Measurements from ENCODE around the gene PCDH9.
"Not testable (repeated sequence)": the region's sequence is repeated elsewhere in the genome, so short reads cannot be mapped to it uniquely, and the experiment has no call there.

DNA sequence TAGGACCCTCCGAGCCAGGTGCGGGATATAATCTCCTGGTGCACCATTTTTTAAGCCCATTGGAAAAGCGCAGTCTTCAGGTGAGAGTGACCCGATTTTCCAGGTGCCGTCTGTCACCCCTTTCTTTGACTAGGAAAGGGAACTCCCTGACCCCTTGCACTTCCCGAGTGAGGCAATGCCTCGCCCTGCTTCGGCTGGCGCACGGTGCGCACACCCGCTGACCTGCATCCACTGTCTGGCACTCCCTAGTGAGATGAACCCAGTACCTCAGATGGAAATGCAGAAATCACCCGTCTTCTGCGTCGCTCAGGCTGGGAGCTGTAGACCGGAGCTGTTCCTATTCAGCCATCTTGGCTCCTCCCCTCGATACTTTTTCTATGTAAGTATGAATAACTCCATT lies 970.7 kb downstream of the PCDH9 start:
- not testable (repeated sequence) for TF ChIP-seq CTCF, POLR2A (IDR thresholded peaks at IDR 0.05)
